Sciatic nerve (tissue), 2 donors: ENCODE measurements around the gene PAIP2B. TPM values are rescaled to one million over a fixed set of nuclear protein-coding genes. Genes with fewer than 3 reads are reported as not detected.

Experiments
- ATAC-seq: fragments of 200-7000 bp; cut with Tn5 transposase; one replicate; pipeline ENCODE4 v1.9.1; 2020; ENCODE audit warnings: mild to moderate bottlenecking, moderate library complexity
- DNase-seq: peaks from one replicate; pipeline ENCODE4 v3.0.0-alpha.2; 2020; ENCODE audit warnings: low spot score
- intact Hi-C: fragments of 100-400 bp; cut with DNase I; formaldehyde crosslinking; loops from one replicate; pipeline ENCODE4 v1.14.2; 2022
- total RNA-seq: library from RNA; stranded (reverse); fragmentation: NEBNext Ultra II Directional; extraction: Animal tissue kit (Norgen Biotek cat#: 25700); gene quantifications from one replicate; pipeline ENCODE4 v1.2.1, GENCODE V29; 2021
- donor health status: DM: no; HTN: no; CAD: no.
- donor health status: DM: no; HTN: no; CAD: no.

The PAIP2B gene
- total RNA-seq, 1 donor from 2014 or later: 25.6 TPM

DNA sequence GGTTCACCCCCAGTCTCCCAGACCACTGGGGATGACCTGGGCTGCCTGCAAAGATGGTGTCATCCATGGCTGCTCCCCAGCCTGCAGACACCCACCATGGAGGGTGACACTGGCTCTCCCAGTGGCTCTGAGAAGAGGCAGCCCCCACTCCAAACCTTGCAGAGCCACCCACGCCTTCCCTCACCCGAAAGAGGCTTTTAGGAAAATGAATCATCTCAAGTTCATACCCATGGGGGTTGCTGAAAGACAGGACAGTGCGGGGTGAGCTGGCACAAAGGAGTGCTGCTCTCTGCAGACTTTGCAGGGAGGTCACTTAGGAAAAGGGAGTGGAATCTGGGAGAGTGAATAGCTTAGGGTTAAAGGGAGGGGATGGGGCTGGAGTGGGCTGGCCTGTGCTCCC is 60.1 kb downstream of the PAIP2B start:
- ATAC-seq (no peak), DNase-seq (no peak)
- intact Hi-C loops: no loop called here

DNA sequence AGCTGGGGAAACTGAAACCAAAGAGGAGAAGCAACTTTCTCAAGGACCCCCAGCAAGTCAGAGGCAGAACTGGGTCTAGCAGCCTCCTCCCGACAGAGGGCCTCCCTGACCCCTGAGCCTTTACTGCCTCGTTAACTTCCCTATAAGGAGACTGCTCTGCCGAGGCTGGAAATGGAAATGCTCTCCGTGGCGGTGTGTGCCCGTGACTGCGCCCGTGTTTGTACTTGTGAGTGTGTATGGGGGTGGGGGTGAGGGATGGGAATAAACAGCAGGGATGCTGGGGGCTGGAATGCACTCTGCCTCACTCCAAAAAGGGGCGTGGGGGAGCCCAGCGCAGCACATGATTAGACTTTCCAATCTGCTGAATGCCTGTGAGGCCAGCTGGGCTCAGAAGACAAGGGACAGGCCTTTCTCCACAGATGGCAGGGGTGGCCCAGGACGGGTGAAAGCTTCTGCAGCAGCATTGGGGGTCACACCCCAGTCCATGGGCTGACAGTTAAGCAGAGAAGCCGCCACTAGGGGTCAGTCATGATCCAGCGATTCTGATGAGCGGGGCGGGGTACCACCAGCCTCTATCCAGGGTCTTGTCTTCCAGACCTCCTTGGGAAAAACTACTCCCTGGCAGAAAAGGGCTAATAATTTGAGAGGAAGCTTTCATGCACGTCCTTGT is 69.6 kb downstream of the PAIP2B start:
- ATAC-seq (peak; percentile 55), DNase-seq (peak; percentile 76)
- intact Hi-C loops: no loop called here

DNA sequence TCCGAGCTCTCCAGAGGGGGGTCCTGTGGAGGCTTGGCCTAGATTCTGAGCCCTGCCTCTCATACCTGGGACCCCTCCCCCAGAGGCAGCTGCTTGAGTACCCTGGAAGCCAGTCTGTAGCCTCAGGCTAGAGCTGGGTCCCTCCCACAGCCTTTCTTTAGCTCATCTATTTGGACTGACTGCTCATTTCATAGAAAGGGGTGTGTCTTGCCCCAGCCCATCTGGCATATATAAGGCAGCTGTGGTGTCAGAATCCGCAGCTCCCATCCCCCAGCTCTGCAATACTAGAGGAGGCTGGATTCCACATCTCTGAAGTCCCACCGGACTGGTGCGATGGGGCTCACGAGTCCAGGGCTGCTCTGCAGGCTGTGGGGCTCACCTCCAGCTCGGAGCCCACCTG is 70.3 kb downstream of the PAIP2B start:
- no peak for DNase-seq
- ATAC-seq: no peak
- intact Hi-C loops: no loop called here

DNA sequence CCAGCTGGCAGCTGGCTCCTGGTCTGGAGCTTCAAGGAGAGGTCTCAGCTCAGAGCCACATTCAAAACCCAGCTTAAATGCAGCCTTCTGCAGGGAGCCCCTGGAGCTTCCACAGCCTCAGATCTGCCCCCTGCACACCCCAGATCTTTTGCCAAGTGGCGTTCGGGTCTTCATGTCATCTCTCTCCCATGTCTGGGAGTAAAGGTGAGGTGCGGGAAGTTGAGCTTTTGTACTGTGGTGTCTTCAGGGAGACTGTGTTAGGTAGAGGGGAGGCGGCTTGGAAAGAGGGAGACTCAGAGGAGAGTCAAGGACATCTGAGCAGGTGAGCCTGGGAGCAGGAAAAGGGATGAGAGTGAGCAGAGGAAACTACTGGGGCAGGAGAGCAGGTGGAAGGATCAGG is 71.1 kb downstream of the PAIP2B start:
- intact Hi-C loops: loop anchor here (2.0 kb wide), 1 partner anchor 35 kb away; no protein-coding TSS in a partner anchor
- ATAC-seq: no peak
- DNase-seq: no peak

DNA sequence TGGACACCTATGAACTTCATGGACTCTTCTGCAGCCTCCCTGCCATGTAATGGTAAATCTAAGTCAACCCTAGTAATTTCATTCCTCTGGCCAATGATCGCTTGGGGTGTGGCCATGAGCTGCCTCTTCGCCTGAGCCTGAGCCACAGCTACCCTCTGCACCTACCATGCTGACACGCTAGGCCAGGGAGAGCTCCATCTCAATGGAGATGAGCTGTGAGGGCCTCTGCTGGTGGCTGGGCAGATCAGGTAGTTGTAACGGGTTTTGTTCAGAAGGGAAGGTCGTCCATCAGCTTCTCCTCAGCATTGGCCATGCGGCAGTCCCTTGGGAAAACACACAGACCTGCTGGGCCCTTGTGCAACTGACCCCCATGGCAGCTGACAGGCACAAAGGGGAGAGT is 72.1 kb downstream of the PAIP2B start:
- intact Hi-C loops: loop anchor here (2.0 kb wide), 1 partner anchor 36 kb away; no protein-coding TSS in a partner anchor

DNA sequence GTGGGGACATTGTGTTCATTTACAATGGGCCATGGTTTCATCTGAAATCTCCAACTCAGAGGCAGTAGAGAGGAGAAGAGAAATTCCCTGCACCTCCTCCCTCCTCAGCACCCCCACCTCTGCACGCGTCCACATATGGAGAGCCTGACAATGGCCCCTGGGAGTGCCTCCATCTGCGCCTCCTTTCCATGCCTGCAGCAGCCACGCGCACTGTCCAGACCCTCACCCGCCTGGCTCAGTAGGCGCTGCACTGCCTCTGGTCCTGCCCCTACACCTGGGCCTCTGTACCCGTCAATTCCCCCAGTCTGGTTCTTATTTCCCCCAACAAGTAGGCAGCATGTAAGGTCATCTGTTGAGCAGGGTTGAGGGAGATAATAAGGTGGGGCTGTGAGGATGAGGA is 72.6 kb downstream of the PAIP2B start:
- ATAC-seq: no peak
- DNase-seq: no peak
- intact Hi-C loops: loop anchor here (2.0 kb wide), 1 partner anchor 37 kb away; no protein-coding TSS in a partner anchor

More for the DNA sequence above, 72.1 kb downstream of the PAIP2B start:
- no peak for DNase-seq
- no peak for ATAC-seq

DNA sequence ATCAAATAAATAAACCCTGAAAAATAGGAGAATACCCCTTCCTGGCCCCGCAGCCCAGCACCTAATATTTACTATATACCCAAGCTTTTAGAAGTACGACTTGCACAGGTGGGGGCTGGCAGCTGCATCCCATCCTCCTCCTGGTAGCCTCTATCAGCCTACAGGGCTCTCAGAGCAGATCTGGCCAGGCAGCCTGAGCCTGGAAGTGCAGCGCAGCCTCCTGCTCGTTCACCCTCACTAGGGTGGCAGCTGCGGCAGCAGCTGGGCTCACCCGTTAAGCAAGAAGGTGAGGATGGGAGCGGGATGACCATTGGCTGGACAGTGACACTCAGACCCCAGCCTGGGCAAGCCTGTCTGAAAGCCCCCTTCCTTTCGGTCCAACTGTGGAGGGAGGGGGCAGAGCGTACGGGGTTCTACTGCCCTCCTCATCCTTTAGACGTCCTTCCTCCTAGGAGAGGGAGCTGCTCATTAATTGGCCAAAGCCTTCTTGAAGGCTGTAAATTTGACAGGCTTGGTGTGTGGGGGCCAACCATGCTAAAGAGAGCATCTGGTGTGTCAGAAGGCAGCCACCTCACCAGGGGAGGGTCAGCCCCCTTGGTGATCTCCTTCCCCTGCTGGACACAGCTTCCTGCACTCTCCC is 73.2 kb downstream of the PAIP2B start:
- ATAC-seq (no peak), DNase-seq (no peak)
- intact Hi-C loops: loop anchor here (2.0 kb wide), 1 partner anchor 37 kb away; no protein-coding TSS in a partner anchor

DNA sequence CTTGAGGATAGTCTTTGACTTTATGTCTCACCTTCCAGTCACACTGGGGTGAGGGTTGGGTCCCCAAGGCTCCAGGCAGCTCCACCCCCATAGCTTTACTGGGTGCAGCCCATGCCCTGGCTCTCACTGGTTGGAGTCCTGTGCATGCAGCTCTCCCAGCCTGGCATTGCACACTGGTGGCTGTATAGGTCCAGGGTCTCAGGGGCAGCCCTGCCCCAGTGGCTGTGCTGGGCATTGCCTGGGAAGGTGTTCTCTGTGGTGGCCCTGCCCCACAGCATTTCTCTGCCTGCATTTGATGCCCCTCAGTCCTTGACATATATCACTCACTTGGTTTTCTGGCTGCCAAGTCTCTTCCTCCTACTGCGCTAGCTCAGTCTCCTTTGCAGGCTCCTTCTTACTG is 75.3 kb downstream of the PAIP2B start:
- intact Hi-C loops: no loop called here
- no peak for ATAC-seq
- no peak for DNase-seq

DNA sequence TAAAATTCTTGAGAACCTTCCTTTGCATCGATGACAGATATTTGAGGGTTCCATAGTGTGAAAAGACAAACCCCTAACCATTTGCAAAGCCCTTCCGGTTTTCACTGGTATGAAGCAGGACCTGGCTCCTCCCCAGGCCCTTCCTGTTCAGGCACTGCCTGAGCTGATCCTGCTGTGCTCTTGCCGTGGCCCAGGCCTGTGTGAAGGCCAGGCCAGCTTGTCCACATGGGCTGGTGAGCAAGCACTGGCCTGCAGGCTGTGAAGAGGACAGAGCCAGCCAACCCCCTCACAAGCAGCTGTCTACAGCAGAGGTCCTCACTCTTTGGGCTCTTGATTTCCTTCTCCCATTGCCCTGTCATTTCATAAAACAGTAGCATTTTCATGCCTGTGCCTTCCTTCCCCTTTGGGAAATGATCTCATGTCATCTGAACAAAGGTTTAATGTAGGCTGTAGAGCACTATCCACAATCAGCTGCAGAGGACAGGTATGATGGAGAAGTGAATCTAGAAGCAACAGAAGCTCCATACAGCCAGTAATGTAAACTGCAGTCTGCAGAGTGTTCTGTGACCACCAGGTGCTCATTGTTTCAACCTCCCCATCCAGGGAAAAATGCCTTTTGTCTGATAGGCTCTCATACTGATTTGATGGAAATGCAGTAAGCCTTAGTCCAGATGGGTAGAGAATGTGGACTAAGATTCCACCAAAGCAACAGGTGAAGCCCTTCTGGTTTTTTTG is 76.7 kb downstream of the PAIP2B start:
- ATAC-seq (no peak), DNase-seq (no peak)
- intact Hi-C loops: no loop called here

DNA sequence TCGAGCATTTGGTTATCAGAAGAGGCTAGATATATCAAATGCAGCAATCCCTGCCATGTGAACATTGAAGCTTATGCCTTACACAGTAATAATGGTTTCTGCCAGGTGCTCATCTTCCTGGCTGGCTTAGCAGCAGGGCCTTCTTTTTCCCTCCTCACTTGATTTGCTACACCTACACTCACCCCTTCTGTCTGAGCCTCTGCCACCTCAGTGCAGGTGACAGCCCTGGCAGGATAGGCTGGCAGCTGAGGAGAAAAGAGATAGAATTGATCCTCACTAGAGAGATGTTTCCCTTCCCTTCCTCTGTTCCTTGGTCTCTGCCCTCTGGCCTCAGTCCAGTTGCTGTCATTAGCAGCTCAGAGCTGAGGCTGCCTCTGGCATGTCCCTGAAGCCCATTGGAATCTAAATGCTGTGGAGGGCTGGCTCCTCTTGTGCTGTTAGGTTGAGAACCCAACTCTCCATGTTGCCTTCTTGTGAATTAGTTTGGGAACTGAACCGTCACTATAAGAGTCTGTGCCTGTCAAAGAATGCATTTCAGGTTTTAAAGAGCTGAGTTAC is 78.3 kb downstream of the PAIP2B start:
- intact Hi-C loops: no loop called here
- ATAC-seq (no peak), DNase-seq (no peak)

DNA sequence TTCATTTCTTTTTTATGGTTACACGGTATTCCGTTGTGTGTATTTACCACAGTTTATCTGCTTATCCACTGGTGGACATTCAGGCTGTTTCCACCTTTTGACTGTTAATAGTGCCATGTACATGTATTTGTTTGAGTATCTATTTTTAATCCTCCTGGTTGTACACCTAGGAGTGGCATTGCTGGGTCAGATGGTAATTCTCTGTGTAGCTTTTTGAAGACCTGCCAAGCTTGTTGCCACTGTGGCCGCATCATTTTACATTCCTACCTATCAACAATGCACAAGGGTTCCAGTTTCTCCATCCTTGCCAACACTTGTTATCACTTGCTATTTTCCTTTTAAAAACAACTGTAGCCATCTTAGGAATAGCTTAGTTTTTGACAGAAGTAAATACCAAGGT is 83.1 kb downstream of the PAIP2B start:
- ATAC-seq: no peak
- intact Hi-C loops: no loop called here
- DNase-seq: no peak

DNA sequence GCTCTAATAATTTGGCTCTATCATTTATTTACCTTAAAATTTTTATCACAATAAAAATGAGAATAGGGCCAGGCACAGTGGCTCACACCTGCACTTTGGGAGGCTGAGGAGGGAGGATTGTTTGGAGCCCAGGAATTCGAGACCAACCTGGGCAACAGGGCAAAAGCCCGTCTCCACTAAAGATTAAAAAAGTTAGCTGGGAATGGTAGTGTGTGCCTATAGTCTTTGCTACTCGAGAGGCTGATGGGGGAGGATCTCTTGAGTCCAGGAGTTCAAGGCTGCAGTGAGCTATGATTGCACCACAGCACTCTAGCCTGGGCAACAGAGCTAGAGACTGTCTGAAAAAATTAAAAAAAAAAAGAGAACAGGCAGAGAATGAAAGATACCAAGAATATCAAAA is 90.7 kb downstream of the PAIP2B start:
- intact Hi-C loops: no loop called here
- no peak for DNase-seq
- no peak for ATAC-seq

DNA sequence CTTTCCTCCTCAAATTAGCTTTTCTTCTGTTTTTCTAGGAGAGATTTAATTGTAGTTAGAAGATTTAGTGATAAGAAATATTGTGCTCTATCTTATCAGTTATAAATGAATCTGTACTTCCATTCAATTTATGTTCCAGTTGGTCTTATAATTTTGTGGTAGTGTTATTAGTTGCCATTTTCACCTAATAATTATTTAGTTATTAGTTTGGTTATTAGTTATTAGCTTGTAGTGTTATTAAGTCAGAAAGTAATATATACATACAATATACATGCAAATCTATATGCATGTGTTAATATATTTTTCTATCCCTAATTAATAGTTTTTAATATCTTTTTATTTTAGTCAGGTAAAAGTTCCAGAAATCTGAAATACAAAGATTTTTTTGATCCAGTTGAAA is 93.3 kb downstream of the PAIP2B start:
- DNase-seq: no peak
- no peak for ATAC-seq
- intact Hi-C loops: no loop called here

Other genes starting within 250 kb of the PAIP2B start
- 2.2 TPM for gene ANKRD53, start 248.5 kb downstream of the PAIP2B start, total RNA-seq
- 52.7 TPM for gene TEX261, start 232.2 kb downstream of the PAIP2B start, total RNA-seq
- 125 TPM for gene NAGK, start 158.5 kb downstream of the PAIP2B start, total RNA-seq
- 25.1 TPM for gene MCEE, start 96.9 kb downstream of the PAIP2B start, total RNA-seq
- 36.5 TPM for gene MPHOSPH10, start 96.5 kb downstream of the PAIP2B start, total RNA-seq
- gene ZNF638, start 104.7 kb upstream of the PAIP2B start, total RNA-seq: 211 TPM
- 21.8 TPM for gene DYSF, start 226.5 kb upstream of the PAIP2B start, total RNA-seq